Activated CD4-positive, alpha-beta T cell treated with anti-CD3 and anti-CD28 coated beads, Interleukin-2, amount 50 U/mL, for 16 hours (primary cell): ENCODE data around the gene SLC35D2.
"Not testable (repeated sequence)": the region's sequence is repeated elsewhere in the genome, so short reads cannot be mapped to it uniquely, and the experiment has no call there.

Source experiments
- DNase-seq: peaks from one replicate; pipeline ENCODE4 v3.0.0-alpha.2; 2020

Gene SLC35D2

GRCh38 chr9:96399325-96399633 is 15.8 kb upstream of the SLC35D2 start:
- no peak for DNase-seq

- no peak for DNase-seq
These were observed 15.2 kb upstream of the SLC35D2 start for GRCh38 chr9:96398582-96399324.

DNA sequence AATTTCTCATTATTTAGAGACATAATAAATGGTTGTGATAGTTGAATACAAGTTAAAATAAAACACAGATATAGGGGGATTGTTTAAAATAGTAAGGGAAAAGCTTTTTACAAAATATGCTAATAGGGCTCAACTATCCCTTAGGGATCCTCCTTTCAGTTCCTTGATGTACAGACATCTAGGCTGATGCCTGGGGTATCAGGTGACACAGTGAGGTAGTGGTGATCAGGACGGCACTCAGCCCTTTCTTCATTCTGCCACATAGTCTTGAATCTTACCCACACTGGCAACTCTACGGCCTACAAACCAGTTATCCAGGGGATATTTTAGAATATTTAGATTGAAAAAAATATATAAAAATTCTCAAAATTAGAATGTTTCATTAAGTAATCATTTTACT is 12.5 kb upstream of the SLC35D2 start:
- no peak for DNase-seq

DNA sequence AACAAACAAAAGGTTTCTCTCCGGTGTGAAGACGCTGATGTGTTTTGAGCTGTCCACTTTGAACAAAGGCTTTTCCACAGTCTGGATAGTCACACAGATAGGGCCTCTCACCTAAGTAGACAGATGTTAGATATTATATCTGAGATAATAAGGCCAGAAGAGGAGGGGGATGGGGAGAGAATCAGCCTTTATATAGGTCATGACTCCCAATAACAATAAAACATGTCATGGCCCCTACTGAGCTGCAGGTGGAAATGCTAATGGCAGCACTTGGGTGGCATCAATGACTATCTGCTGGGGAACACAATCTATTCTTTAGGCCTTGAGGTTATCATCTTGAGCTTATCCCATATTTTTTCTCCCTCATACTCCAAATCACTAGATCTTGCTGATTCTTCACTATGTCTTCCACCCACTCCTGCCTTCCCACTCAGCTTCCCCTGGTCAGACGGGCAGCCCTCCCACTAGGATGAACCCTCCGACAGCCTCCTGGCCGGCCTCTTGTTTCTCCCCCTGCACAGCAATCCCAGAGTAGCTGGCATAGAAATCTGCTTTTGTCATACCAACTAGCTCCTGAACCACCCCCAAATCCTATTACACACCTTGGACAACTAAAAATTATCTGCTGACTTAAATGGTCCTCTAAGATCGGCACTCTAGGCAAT is 11.5 kb upstream of the SLC35D2 start:
- DNase-seq = no peak

DNA sequence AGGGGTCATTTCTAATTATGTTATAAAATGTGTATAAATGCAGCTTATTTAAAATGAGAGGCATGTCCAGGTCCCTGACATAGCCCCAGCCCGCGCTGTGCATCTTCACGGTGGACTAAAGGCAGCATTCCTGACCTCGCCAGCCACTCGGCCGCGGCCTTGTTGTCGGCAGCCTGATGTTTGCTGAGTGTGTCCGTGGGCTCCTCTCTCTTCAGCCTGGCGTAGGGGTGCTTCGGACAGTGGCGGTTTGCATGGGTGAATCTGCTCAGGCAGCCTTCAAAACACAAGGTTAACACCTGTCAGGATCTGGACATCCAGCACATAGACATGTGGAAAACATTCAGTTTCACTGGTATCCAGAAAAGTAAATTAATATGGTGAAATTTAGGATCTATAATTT is 8.8 kb upstream of the SLC35D2 start:
- no peak for DNase-seq

GRCh38 chr9:96391021-96391765 is 7.7 kb upstream of the SLC35D2 start:
- DNase-seq = no peak

DNA sequence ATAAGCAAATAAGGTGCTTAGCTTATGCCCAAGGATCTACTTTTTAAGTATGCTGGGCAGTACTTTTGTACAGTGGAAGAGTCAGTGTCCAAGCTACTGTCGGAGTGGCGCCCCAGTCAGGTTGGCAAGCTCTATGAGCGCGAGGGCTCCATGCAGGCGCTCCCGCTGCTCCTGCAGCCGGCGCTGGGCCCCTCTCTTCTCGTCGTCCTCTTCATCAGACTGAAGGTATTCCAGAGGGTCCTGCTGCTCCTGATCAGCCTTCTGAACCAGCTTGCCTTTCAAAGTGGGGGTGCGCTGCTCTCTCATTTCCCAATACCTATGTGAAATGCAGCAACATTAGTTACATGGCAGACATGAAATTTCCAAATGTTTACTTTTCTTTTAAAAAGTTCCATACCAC is 4.6 kb upstream of the SLC35D2 start:
- DNase-seq = no peak

GRCh38 chr9:96386157-96386556 is 2.6 kb upstream of the SLC35D2 start:
- no peak for DNase-seq

- DNase-seq = no peak
These were observed 709 bp downstream of the SLC35D2 start for GRCh38 chr9:96382839-96383164.

GRCh38 chr9:96382175-96382574 is 1.3 kb downstream of the SLC35D2 start:
- DNase-seq = no peak

- no peak for DNase-seq
These were observed 1.8 kb downstream of the SLC35D2 start for GRCh38 chr9:96381696-96382095.

DNA sequence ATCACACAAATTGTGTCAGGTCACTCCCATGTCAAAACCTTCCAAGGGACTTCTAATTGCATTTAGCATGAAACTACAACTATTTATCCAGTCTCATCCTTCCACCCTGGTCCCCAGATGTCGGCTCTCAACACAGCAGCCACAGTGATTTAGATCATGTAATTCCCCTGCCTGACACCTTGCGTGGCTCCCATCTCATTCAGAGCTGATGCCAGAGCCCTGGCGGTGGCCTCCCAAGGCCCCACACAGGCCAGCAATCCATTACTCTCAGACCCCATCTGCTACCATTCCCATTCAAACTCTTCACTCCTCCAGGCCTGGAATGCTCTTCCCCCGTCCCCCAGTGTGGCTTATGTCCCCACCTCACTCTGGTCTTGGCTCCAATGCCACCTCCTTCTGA is 2.4 kb downstream of the SLC35D2 start:
- DNase-seq = no peak

DNA sequence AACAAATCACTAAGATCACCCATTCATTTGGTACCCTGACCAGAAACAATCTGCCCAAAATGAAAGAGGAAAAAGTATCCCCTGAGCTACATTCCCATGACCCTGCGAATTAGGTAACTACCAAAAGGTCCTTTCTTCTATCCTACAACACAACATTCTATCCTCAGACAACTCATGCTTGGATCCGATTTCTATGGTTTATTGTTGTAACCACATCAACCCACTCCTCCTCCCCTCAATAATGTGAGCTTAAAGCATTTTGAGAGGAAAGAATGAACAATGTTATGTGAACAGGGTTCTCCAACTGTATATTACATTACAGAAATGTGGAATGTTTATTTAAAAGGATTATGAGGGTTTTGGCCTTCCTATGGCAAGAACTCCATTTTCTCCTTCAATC is 4.0 kb downstream of the SLC35D2 start:
- no peak for DNase-seq

- DNase-seq = no peak
These were observed 5.3 kb downstream of the SLC35D2 start for GRCh38 chr9:96378187-96378586.

- DNase-seq = no peak
These were observed 6.3 kb downstream of the SLC35D2 start for GRCh38 chr9:96376891-96377874.

DNA sequence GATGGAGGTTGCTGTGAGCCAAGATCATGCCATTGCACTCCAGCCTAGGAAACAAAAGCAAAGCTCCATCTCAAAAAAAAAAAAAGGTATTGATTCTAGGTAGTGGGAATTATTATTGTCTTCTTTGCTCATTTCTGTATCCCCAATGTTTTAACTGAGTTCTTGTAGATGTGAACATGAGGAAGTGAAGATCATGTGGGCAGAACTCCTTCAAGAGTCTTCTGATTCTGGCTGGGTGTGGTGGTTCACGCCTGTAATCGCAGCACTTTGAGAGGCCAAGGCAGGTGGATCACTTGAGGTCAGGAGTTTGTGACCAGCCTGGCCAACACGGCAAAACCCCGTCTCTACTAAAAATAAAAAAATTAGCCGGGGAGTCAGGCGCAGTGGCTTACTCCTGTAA is 8.0 kb downstream of the SLC35D2 start:
- DNase-seq = not testable (repeated sequence)

DNA sequence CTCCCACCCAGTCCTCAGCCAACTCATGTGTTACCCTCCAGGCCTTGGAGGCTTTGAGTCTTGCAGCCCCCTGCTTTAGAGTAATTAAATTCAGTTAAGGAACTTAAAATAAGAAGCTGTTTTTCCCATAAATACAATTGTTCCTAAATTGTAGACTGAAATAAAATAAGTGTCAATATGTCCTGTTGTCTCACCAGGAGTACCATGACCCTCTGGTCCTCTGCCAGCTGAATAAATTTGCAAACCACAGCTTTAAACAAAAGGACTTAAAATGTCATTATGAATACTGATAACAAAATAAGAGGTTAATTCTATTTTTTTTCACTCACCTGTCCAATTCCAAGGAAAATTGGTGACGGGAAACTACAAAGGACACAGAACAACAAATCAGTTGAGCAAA is 15.6 kb downstream of the SLC35D2 start:
- no peak for DNase-seq

DNA sequence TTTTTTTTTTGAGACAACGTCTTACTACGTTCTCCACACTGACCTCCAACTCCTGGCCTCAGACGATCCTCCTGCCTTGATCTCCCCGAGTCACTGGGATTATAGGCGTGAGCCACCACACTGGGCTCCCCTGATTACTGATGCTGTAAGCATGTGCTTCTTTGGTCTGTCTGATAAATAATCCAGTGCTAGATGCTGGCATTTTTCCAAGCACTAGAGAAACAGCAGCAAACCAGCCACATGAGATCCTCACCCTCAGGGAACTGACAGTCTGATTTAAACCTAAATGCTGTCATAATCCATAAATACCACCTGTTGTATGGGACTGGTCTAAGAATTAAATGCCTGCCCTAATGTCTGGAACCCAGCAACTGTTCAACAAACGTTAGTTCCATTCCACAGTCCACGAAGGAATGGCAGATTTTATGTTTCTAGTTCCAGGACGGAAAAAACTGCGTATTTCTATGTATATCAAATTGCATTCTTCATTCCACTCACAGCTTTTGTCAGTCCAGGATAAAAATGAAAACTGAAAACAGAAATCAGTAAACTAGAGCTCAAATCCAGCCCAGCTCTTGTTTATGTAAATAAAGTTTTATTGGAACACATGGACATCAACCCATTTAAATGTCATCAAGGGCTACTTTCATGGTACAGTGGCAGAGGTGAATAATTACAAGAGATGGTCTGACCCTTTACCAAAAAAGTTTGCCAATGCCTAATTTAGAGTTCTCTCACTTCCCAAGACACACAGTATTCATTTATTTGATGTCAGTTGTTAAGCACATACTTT is 20.1 kb downstream of the SLC35D2 start:
- DNase-seq = no peak

GRCh38 chr9:96362119-96362518 is 21.4 kb downstream of the SLC35D2 start:
- not testable (repeated sequence) for DNase-seq

GRCh38 chr9:96361668-96362067 is 21.8 kb downstream of the SLC35D2 start:
- no peak for DNase-seq

DNA sequence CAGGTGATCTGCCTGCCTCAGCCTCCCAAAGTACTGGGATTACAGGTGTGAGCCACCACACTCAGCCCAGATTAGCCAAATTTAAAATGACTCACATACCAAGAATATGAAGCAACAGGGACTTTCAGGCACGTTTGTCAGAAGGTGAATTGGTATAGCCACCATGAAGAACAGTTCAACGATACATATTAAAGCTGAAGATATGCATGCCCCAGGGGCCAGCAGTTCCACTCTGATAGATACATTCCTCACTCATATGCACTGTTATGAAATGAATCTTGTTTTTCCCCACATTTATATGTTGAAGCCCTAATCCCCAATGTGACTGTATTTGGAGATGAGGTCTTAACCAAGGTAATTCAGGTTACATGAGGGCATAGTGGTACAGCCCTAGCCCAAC is 22.5 kb downstream of the SLC35D2 start:
- DNase-seq = no peak

- DNase-seq = not testable (repeated sequence)
These were observed 23.0 kb downstream of the SLC35D2 start for GRCh38 chr9:96360523-96360922.
